HG02759 (cell line): ENCODE results near the gene LPAR6.
"Not testable (repeated sequence)": the region's sequence is repeated elsewhere in the genome, so short reads cannot be mapped to it uniquely, and the experiment has no call there.

Source experiments
- ATAC-seq: cut with Tn5 transposase; IDR thresholded peaks from one replicate; pipeline ENCODE4 v1.9.1; 2021; ENCODE audit warnings: mild to moderate bottlenecking, moderate library complexity; ENCODE audit not compliant: unreplicated experiment

LPAR6 gene

GRCh38 chr13:48412881-48413351 lies at the start of gene LPAR6:
Gene LPAR6 (minus strand): TSS chr13:48413113. CDS start chr13:48412423, 690 bp downstream.
- ATAC-seq = no peak

DNA sequence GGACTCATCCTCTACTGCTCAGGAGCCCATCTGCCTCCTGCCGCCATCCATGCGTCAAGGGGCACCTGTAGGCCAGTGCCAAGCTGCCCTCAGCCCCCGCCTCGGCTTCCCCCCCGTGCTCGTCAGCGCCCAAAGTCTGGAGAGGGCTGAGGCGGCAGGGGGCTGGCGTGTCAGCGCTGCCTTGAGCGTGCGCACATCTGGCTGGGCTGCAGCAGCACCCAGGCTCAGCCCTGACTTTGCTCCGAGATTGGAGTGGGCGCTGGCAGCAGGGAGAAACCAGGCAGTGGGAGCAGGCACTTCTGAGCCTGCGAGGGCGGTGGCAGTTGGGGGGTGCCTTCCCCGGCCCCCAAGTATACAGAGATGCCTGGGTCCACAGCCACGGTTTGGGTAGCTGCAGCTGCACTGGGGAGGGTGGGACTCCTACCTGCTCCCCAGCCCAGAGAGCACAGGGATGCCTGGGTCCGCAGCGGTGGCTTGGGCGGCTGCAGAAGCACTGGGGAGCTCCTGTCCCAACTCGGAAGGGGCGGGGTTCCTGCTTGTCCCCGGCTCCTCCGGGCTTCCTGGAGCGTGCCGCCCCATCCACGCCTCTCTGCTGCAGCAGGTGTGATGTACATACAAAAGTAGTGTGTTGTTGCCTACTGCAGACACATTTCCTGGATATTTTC lies 44.8 kb upstream of the LPAR6 start:
- no peak for ATAC-seq

DNA sequence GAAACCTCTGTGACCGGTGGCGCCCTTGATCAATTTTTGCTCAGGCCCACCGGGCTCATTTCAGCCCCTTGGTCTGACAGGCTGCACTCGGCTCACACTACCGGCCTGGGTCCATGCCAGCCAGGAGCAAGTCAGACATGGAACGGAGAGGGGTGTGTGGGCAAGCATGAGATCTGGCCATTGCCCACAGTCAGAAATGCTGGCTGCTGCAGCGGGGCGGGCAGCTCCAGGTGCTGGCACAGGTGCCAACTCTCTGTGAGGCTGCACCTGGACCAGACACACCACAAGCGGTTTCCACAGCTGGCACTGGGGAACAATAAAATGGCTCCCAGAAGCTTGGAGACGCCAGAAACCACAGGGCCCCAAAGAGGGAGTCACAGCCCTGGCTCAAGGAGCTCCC lies 43.6 kb upstream of the LPAR6 start:
- ATAC-seq = no peak

DNA sequence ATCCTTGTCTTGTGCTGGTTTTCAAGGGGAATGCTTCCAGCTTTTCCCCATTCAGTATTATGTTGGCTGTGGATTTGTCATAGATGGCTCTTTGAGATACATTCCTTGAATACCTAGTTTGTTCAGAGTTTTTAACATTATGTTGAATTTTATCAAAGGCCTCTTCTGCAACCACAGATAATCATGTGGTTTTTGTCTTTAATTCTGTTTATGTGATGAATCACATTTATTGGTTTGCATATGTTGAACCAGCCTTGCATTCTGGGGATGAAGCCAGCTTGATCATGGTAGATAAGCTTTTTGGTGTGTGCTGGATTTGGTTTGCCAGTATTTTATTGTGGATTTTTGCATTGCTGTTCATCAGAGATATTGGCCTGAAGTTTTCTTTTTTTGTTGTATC lies 38.3 kb upstream of the LPAR6 start:
- not testable (repeated sequence) for ATAC-seq

DNA sequence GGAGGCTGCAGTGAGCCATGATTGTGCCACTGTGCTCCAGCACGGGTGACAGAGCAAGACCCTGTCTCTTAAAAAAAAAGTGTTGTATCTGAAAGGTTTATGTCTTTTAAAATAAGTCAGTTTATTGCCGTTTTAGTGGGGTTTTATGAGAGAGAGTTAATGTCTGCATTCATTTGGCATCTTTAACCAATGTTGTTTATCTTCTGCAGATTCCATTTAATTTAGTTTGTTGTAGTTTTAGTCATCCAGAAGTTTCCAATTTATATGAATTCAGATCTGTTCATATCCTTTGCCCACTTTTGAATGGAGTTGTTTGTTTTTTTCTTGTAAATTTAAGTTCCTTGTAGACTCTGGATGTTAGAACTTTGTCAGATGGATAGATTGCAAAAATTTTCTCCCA lies 36.7 kb upstream of the LPAR6 start:
- no peak for ATAC-seq

DNA sequence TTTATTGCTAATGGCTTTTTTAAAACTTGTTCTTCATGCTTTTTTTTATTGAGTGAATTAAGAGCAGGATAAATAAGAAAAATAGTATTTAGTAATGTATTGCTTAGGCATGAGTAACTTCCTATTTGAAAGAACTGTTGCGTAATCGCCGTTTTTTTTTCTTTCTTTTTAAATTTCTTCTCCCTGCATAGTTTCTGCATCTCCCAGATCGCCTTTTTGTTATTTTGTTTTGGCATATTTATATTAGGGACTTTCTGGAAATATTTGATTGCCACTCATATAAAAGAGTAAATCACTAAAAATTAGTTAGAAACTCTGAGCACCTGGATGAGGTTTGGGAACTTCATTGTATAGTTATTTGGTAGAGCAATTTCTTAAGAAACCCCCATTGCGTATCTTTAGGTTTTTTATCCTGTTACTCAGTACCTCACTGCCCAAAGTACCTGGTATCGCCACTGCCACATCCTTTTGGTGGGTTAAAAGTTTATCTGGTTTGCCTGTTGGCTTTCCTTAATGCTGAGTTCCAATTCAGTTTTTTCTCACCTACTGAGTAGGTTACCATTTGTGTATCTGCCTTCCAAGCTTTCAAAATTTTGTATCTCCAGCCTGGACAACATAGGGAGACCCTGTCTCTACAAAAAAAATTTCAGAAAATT lies 36.2 kb upstream of the LPAR6 start:
- ATAC-seq = no peak

- ATAC-seq = no peak
Observed at GRCh38 chr13:48448285-48448958, 35.5 kb upstream of the LPAR6 start.

- no peak for ATAC-seq
Observed at GRCh38 chr13:48446464-48446863, 33.6 kb upstream of the LPAR6 start.

GRCh38 chr13:48443442-48444208 lies 30.7 kb upstream of the LPAR6 start:
- no peak for ATAC-seq

DNA sequence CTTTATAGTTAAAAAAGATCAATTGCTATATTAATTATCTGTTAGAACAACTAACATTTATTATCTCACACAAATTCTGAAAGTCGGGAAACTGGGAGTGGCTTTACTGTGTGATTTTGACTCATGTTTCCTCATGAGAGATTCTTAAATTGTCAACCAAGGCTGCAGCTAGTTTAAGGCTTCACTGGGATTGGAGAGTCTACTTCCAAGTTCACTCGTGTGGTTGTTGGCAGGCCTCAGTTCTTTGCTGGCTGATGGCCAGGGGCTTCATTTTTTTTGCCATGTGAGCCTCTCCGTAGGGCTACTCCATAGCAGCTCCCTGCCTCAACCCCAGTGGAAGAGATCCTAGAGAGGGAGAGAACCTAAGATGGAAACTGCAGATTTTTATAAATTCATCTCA lies 24.5 kb upstream of the LPAR6 start:
- ATAC-seq = no peak

DNA sequence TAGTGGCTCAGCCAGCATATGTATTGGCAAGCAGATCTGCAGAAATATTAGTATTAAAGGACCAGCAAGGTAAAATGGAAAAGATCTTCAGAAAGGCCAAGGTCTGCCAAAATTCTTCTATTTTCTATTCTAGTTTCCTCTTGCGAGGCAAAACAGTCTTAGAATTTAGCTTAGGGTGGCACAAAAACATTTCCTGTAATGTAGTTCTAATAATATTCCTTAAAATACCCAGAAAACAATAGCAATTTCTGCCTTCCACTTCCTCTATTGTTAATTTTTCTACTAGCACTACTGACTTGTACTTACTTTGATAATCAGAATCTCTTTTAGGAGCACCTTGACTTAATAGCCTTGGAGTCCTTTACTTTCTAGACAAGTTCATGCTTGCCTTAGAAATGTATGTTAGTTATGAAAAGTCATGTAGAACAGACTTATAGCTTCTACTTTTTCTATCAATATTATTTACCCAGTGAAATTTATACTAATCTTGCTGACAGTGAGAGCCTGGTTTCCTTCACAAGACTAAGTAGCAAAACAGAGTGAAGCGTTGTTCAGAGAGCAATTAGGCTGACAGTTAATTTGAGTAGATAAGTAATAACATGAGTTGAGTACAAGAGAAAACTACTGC lies 23.9 kb upstream of the LPAR6 start:
- no peak for ATAC-seq

DNA sequence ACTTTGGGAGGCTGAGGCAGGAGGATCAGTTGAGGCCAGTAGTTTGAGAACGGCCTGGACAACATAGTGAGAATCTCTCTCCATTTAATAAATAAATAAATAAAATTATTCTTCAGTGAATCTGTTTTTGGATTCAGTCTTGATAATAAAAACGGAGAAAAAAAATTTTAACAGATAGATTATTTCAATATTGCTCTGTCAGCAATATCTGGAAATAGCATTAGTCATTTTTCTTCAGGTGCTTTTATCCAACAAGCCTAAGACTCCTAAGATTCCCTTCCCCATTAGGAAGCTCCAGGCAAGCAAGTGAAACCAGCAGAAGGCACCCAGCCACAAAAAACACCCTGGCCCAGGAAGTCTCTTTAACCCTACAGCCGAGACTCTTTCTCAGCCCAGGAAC lies 21.3 kb upstream of the LPAR6 start:
- ATAC-seq = no peak

DNA sequence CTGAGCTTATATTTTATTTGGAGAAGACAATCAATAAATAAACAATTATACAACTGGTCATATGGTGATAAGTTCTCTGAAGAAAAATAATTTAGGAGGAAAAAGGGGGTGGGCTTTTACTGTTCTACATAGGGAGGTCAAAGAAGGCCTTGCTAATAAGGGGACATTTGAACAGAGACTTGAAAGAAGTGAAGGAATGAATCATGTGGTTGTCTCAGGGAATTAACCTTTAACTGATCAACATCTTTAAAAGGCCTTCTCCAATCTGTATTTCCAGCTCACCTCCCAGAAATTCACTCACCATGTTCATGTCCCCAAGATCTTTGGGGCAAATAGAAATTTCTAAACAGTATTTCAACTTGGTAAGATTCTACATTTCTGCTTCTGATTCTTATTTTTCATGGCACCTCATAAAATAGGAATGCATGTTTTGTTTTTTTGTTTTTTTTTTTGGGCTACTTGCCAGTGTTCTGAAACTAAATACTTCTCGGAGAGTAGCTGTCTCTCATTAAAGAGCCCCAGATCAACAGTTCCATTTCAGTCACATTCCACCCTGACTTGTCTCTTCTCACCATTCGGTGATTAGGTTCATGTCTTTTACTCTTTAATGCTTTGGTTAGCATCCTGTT lies 19.2 kb upstream of the LPAR6 start:
- ATAC-seq = no peak

GRCh38 chr13:48431431-48431830 lies 18.5 kb upstream of the LPAR6 start:
- ATAC-seq = no peak

- no peak for ATAC-seq
Observed at GRCh38 chr13:48429886-48430285, 17.0 kb upstream of the LPAR6 start.

GRCh38 chr13:48429036-48429435 lies 16.1 kb upstream of the LPAR6 start:
- no peak for ATAC-seq

GRCh38 chr13:48426755-48427298 lies 13.9 kb upstream of the LPAR6 start:
- ATAC-seq = not testable (repeated sequence)

DNA sequence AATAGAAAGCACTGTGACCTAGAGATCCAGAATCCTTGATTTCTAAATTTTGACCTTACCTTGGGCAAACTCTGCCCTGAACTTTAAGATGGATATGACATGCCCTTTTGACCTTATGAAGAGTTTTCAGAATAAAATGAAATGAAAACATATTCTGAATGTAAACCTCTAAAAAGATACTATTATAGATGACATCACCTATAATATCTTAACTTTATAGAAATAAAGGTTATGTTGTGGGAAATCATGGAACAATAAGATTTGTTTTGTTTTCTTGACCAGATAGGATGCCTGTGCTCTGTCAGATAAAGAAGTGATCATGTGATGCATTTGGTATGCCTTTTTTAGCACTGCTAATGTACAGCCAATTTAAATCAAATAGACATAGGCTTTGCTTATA lies 13.1 kb upstream of the LPAR6 start:
- no peak for ATAC-seq

- ATAC-seq = no peak
Observed at GRCh38 chr13:48424212-48424611, 11.3 kb upstream of the LPAR6 start.

DNA sequence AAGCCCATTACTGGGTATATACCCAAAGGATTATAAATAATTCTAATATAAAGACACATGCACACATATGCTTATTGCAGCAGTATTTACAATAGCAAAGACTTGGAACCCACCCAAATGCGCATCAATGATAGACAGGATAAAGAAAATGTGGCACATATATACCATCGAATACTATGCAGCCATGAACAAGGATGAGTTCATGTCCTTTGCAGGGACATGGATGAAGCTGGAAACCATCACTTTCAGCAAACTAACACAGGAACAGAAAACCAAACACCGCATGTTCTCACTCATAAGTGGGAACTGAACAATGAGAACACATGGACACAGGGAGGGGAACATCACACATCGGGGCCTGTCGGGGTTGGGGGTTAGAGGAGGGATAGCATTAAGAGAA lies 9.1 kb upstream of the LPAR6 start:
- not testable (repeated sequence) for ATAC-seq
